ENCODE results near the gene CWC27. TPM values are rescaled to one million over a fixed set of nuclear protein-coding genes. Genes with fewer than 3 reads are reported as not detected.
A peak's percentile ranks its signal among the peaks of the same experiment; 100 is the strongest.

CWC27 gene
- total and polyA plus RNA-seq, 2 experiments from 2014 or later, result 16.3 to 51.6 TPM

DNA sequence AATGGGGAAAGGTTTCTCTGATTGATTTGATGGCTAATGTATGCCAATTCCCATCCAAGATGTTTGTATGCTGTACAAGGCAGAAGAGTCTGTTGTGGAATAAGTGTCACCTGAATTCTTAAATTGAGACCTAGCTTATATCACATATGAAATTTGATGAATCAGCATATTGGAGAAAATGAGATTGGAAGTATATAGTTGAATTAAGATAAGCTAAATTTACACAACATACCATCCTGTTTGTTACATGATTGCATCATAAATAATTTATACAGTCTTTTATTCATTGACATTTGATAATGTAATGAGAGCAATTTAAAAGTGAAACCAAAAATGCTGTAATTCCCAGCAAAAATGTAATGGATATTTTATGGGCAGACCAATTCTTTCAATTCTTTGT lies 1.1 kb downstream of the CWC27 start:
- TF ChIP-seq, protein P1, sequence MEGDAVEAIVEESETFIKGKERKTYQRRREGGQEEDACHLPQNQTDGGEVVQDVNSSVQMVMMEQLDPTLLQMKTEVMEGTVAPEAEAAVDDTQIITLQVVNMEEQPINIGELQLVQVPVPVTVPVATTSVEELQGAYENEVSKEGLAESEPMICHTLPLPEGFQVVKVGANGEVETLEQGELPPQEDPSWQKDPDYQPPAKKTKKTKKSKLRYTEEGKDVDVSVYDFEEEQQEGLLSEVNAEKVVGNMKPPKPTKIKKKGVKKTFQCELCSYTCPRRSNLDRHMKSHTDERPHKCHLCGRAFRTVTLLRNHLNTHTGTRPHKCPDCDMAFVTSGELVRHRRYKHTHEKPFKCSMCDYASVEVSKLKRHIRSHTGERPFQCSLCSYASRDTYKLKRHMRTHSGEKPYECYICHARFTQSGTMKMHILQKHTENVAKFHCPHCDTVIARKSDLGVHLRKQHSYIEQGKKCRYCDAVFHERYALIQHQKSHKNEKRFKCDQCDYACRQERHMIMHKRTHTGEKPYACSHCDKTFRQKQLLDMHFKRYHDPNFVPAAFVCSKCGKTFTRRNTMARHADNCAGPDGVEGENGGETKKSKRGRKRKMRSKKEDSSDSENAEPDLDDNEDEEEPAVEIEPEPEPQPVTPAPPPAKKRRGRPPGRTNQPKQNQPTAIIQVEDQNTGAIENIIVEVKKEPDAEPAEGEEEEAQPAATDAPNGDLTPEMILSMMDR (IDR thresholded peaks at IDR 0.05; ENCODE audit: low read depth, low read length), result no peak
- H3K27me3 ChIP-seq, result no peaks in the 10 kb centered on the region
- peaks cover 3% of the 10 kb centered on the region for H3K36me3 ChIP-seq
- no peak for DNase-seq (ENCODE audit: low read depth in 1 of 2, low spot score in 1 of 2)
- peaks cover 17% of the 10 kb centered on the region for H3K4me1 ChIP-seq (ENCODE audit: low read depth)
- no peaks in the 10 kb centered on the region for H3K9me3 ChIP-seq (ENCODE audit: low read depth)
- H3K27ac ChIP-seq, result no peak overlapping the region
- H3K4me3 ChIP-seq, result peak overlapping the region; percentile 73

DNA sequence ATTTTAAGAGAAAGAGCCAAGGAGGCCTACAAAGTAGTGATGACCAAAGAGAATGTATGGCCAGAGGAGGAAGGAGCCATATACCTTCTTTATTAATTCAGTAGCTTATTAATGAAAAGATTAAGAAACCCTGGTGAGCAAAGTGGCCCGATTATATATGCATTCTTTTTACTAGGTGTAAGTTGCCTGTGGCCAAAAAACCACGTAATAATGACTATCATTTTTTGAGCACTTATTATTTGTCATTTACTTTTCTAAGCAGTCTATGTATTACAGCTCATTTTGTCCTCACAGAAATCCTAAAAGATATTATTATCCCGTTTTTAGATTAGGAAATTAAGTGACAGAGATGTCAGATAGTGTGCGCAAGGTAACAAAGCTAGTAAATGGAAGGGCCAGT lies 3.0 kb downstream of the CWC27 start:
- DNase-seq (ENCODE audit: low read depth in 1 of 2, low spot score in 1 of 2), result no peak
- peaks cover 17% of the 10 kb centered on the region for H3K4me1 ChIP-seq (ENCODE audit: low read depth)
- TF ChIP-seq, protein P1 (IDR thresholded peaks at IDR 0.05; ENCODE audit: low read depth, low read length), result no peak
- H3K9me3 ChIP-seq (ENCODE audit: low read depth), result no peaks in the 10 kb centered on the region
- H3K27ac ChIP-seq, result no peak overlapping the region
- no peak overlapping the region for H3K4me3 ChIP-seq
- H3K36me3 ChIP-seq, result peaks cover 3% of the 10 kb centered on the region
- H3K27me3 ChIP-seq, result no peaks in the 10 kb centered on the region

DNA sequence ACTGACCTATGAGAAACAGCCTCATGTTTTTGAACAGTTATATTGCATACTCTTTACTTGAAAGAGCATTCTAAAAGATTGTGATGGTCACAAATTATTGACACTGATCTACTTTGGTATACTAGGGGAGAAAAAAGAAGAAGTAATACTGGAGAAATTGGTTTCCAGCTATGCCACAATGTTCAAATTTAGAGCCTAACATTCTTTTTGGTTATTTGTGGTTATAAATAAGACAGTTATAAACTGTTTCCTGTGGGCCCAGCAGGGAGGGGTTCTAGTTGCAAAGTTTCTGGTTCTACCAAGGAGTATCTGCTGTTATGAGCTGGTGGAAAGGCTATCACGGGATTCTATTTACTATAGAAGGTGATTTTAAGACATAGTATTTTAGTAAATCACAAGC lies 4.8 kb downstream of the CWC27 start:
- Histone ChIP-seq H3K9me3 (ENCODE audit: low read depth) (no peaks in the 10 kb centered on the region), H3K27ac (no peak overlapping the region), H3K4me1 (ENCODE audit: low read depth) (peaks cover 9% of the 10 kb centered on the region), H3K27me3 (no peaks in the 10 kb centered on the region), H3K36me3 (peaks cover 3% of the 10 kb centered on the region), H3K4me3 (no peak overlapping the region)
- DNase-seq (ENCODE audit: low read depth in 1 of 2, low spot score in 1 of 2), result no peak
- TF ChIP-seq, protein P1 (IDR thresholded peaks at IDR 0.05; ENCODE audit: low read depth, low read length), result no peak

DNA sequence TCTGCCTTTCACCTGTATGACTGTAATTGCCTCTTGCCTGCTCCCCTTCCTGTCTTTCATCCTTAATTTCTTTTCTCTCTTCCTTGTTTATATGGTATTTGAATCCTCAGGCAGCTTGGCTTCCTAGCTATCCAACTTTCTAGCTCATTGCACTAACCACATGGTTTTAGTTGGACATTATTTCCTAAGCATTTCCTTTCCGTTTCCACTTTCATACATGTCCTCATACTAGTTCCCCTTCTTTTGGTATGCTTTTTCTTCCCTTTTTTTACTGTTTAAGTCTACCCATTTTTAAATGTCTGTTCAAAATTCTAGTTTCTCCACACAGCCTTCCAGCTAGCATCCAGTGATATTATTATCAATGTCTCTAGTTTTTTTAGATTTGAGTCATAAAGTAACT lies 6.6 kb downstream of the CWC27 start:
- no peak overlapping the region for H3K4me3 ChIP-seq
- H3K27ac ChIP-seq, result no peak overlapping the region
- H3K4me1 ChIP-seq (ENCODE audit: low read depth), result peaks cover 2% of the 10 kb centered on the region
- peaks cover 3% of the 10 kb centered on the region for H3K36me3 ChIP-seq
- no peak for DNase-seq (ENCODE audit: low read depth in 1 of 2, low spot score in 1 of 2)
- H3K9me3 ChIP-seq (ENCODE audit: low read depth), result no peaks in the 10 kb centered on the region
- H3K27me3 ChIP-seq, result no peaks in the 10 kb centered on the region
- TF ChIP-seq, protein P1 (IDR thresholded peaks at IDR 0.05; ENCODE audit: low read depth, low read length), result no peak

DNA sequence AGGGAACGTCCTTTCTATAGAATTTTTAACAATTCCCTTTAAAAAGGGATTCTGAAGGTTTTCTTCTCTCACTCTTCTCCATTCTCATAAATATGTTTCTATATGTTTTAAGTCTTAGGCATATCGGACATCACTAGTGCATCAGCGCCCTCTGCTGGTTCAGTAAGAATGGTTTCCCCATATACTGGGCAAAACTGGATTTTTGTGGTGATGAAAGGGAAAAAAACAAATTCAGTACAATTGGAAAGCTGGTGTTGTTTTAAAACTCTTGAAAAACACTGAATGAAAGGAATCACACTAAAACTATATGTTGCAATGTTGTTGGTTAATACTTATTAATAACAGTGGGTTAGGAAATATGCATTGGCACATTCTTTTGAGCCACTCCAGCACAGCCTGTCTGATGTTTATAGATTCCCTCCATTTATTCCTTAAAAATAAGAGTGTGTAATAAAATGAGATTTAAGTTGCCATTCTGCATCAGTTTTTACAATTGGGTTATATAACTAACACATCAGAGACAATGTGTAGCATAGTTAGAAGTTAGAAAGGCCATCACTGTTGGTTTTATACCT lies 15.8 kb downstream of the CWC27 start:
- Histone ChIP-seq H3K27me3 (no peaks in the 10 kb centered on the region), H3K36me3 (peaks cover 13% of the 10 kb centered on the region), H3K4me1 (ENCODE audit: low read depth) (no peaks in the 10 kb centered on the region), H3K4me3 (no peak overlapping the region), H3K27ac (no peak overlapping the region), H3K9me3 (ENCODE audit: low read depth) (no peaks in the 10 kb centered on the region)
- TF ChIP-seq, protein P1 (IDR thresholded peaks at IDR 0.05; ENCODE audit: low read depth, low read length), result peak; percentile 77
- DNase-seq (ENCODE audit: low read depth in 1 of 2, low spot score in 1 of 2), result peak; percentile 87 to 91

Measured in cardiac muscle cell (in vitro differentiated cells and primary cell).